ENCODE results near the gene PNPLA2. TPM values are rescaled to one million over a fixed set of nuclear protein-coding genes. Genes with fewer than 3 reads are reported as not detected.

Gene PNPLA2
- total and polyA plus RNA-seq, 2 donors (not counting 1 experiment from before 2014, with no cell fraction given): 16.2 to 33.9 TPM

- DNase-seq (ENCODE audit: low read depth in 2 of 2): no peak
- Histone ChIP-seq H3K27ac (ENCODE audit: insufficient read depth, low read length) (no peak overlapping the region), H3K79me2 (ENCODE audit: control insufficient read depth, insufficient read depth, low read length) (peaks cover 26% of the 10 kb centered on the region), H3K36me3 (ENCODE audit: control insufficient read depth, insufficient read depth, low read length) (peaks cover 24% of the 10 kb centered on the region), H3K4me2 (ENCODE audit: extremely low read depth, insufficient read depth, low read length) (no peak overlapping the region), H3K4me3 (replicated peaks in 1 of 4; ENCODE audit: control extremely low read depth in 1 of 4, insufficient read depth in 1 of 4, low read depth in 3 of 4, low read length in 4 of 4) (no peak overlapping the region), H3K9me3 (ENCODE audit: control insufficient read depth, insufficient read depth, low read depth, low read length) (no peaks in the 10 kb centered on the region), H3K27me3 (ENCODE audit: control insufficient read depth, insufficient read depth, low read length) (no peaks in the 10 kb centered on the region), H4K20me1 (ENCODE audit: control insufficient read depth, extremely low read depth, insufficient read depth, low read length) (no peaks in the 10 kb centered on the region), H2AFZ (ENCODE audit: low read length) (no peak overlapping the region), H3K9ac (ENCODE audit: insufficient read depth, low read length) (no peak overlapping the region), H3K4me1 (ENCODE audit: control insufficient read depth, extremely low read depth, insufficient read depth, low read length) (peaks cover 18% of the 10 kb centered on the region)
- TF ChIP-seq CTCF (conservative IDR thresholded peaks at IDR 0.05 in 1 of 2, IDR thresholded peaks at IDR 0.05 in 1 of 2; ENCODE audit: low read depth in 1 of 2, low read length in 2 of 2) (no peak), EZH2 (IDR thresholded peaks at IDR 0.05; ENCODE audit: low read length, missing control alignments) (no peak)
Measured at GRCh38 chr11:815675-816432, 2.9 kb upstream of the PNPLA2 start.

- no peak overlapping the region for H3K4me3 ChIP-seq (replicated peaks in 1 of 4; ENCODE audit: control extremely low read depth in 1 of 4, insufficient read depth in 1 of 4, low read depth in 3 of 4, low read length in 4 of 4)
- TF ChIP-seq CTCF (conservative IDR thresholded peaks at IDR 0.05 in 1 of 2, IDR thresholded peaks at IDR 0.05 in 1 of 2; ENCODE audit: low read depth in 1 of 2, low read length in 2 of 2): no peak
- TF ChIP-seq EZH2 (IDR thresholded peaks at IDR 0.05; ENCODE audit: low read length, missing control alignments): no peak
- H3K4me1 ChIP-seq (ENCODE audit: control insufficient read depth, extremely low read depth, insufficient read depth, low read length): peaks cover 18% of the 10 kb centered on the region
- no peak overlapping the region for H3K27ac ChIP-seq (ENCODE audit: insufficient read depth, low read length)
- no peak for DNase-seq (ENCODE audit: low read depth in 2 of 2)
- H3K9ac ChIP-seq (ENCODE audit: insufficient read depth, low read length): no peak overlapping the region
- peaks cover 24% of the 10 kb centered on the region for H3K36me3 ChIP-seq (ENCODE audit: control insufficient read depth, insufficient read depth, low read length)
- H2AFZ ChIP-seq (ENCODE audit: low read length): no peak overlapping the region
- no peaks in the 10 kb centered on the region for H3K9me3 ChIP-seq (ENCODE audit: control insufficient read depth, insufficient read depth, low read depth, low read length)
- no peaks in the 10 kb centered on the region for H3K27me3 ChIP-seq (ENCODE audit: control insufficient read depth, insufficient read depth, low read length)
- no peaks in the 10 kb centered on the region for H4K20me1 ChIP-seq (ENCODE audit: control insufficient read depth, extremely low read depth, insufficient read depth, low read length)
- peaks cover 26% of the 10 kb centered on the region for H3K79me2 ChIP-seq (ENCODE audit: control insufficient read depth, insufficient read depth, low read length)
- no peak overlapping the region for H3K4me2 ChIP-seq (ENCODE audit: extremely low read depth, insufficient read depth, low read length)
Measured at GRCh38 chr11:816433-816779, 2.3 kb upstream of the PNPLA2 start.

- Histone ChIP-seq H2AFZ (ENCODE audit: low read length) (peak overlapping the region; percentile 46), H3K4me2 (ENCODE audit: extremely low read depth, insufficient read depth, low read length) (peak overlapping the region; percentile 82), H4K20me1 (ENCODE audit: control insufficient read depth, extremely low read depth, insufficient read depth, low read length) (no peaks in the 10 kb centered on the region), H3K27me3 (ENCODE audit: control insufficient read depth, insufficient read depth, low read length) (no peaks in the 10 kb centered on the region), H3K36me3 (ENCODE audit: control insufficient read depth, insufficient read depth, low read length) (peaks cover 12% of the 10 kb centered on the region), H3K9me3 (ENCODE audit: control insufficient read depth, insufficient read depth, low read depth, low read length) (no peaks in the 10 kb centered on the region), H3K9ac (ENCODE audit: insufficient read depth, low read length) (peak overlapping the region; percentile 90), H3K4me1 (ENCODE audit: control insufficient read depth, extremely low read depth, insufficient read depth, low read length) (peaks cover 20% of the 10 kb centered on the region), H3K27ac (ENCODE audit: insufficient read depth, low read length) (peak overlapping the region; percentile 82), H3K79me2 (ENCODE audit: control insufficient read depth, insufficient read depth, low read length) (peaks cover 16% of the 10 kb centered on the region), H3K4me3 (replicated peaks in 1 of 4; ENCODE audit: control extremely low read depth in 1 of 4, insufficient read depth in 1 of 4, low read depth in 3 of 4, low read length in 4 of 4) (peak overlapping the region; percentile 46 to 81 (median 66))
- TF ChIP-seq EZH2 (IDR thresholded peaks at IDR 0.05; ENCODE audit: low read length, missing control alignments) (no peak), CTCF (conservative IDR thresholded peaks at IDR 0.05 in 1 of 2, IDR thresholded peaks at IDR 0.05 in 1 of 2; ENCODE audit: low read depth in 1 of 2, low read length in 2 of 2) (no peak)
- DNase-seq (ENCODE audit: low read depth in 2 of 2): peak; percentile 73 to 80
Measured at GRCh38 chr11:819129-819931, 616 bp downstream of the PNPLA2 start.
